ENCODE measurements around the gene COL27A1. TPM values are rescaled to one million over a fixed set of nuclear protein-coding genes. Genes with fewer than 3 reads are reported as not detected.

The COL27A1 gene
- total and polyA plus RNA-seq, 2 experiments from 2014 or later = 10.5 to 18.0 TPM

DNA sequence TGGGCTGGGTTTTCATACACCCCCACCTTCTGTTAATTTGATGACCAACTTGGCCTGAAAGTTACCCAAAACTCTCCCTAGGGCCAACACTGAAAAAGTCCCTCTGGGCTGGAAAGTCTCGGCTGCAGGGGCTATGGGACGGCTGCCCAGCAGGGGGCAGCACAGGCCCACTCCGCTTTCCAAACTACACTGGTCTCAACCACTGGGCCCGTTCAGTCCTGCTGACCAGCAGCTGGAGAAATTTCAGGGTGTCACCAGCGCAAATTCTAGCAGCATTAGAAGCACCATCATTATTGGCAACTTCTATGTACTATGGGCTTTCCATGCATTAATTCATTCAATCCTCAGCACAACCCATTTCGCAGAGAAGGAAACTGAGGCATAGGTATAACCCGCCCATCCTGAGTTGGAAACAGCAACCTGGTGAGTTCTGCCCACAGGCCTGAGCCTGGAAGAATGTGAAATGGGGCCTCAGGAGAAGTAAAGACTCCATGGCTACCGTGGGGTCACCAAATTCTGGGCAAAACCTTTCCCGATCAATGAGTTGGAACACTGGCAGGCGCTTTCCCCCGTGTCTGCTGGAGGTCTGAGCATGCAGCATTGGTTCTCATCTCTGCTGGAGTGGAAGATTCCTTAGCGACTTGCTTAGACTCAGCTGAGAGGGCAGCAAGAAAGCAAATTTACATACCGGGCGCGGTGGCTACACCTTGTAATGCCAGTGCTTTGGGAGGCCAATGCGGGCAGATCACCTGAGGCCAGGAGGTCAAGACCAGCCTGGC lies 184.0 kb downstream of the COL27A1 start:
- TF ChIP-seq STAT1 (IDR thresholded peaks at IDR 0.05; ENCODE audit: unreplicated experiment) (no peak), CTCF (conservative IDR thresholded peaks at IDR 0.05; ENCODE audit: low read depth in 2 of 2) (peak; percentile 87 to 96)
- H3K4me2 ChIP-seq = no peak overlapping the region
- no peak overlapping the region for H3K4me3 Mint-ChIP-seq
- H3F3A ChIP-seq (replicated peaks; ENCODE audit: low read depth) = 0 out of 2 replicates have a peak, but pooled peaks cover 4% of the 10 kb centered on the region
- ATAC-seq = peak; percentile 93
- no peaks in the 10 kb centered on the region; the same call in 2 of the 3 replicates for H3K4me1 Mint-ChIP-seq
- no peaks in the 10 kb centered on the region for H3K79me2 ChIP-seq (replicated peaks; ENCODE audit: insufficient read depth)
- peaks cover 82% of the 10 kb centered on the region for H3K36me3 Mint-ChIP-seq (ENCODE audit: low read depth)
- H3K4me3 ChIP-seq = no peak overlapping the region
- 0 out of 3 replicates have a peak, but pooled peaks cover 6% of the 10 kb centered on the region for H3K9me3 Mint-ChIP-seq
- no peak overlapping the region for H3K27ac ChIP-seq (ENCODE audit: low read depth)
- H3K9me2 ChIP-seq (ENCODE audit: insufficient read depth) = no peaks in the 10 kb centered on the region
- no peak overlapping the region for H3K27ac Mint-ChIP-seq
- no peak overlapping the region for H2AFZ ChIP-seq
- DNase-seq (ENCODE audit: low spot score) = peak; percentile 79
- no peaks in the 10 kb centered on the region; the same call in 1 of the 2 replicates for H4K20me1 ChIP-seq (replicated peaks; ENCODE audit: insufficient read depth)
- H3K4me1 ChIP-seq (ENCODE audit: insufficient read depth) = no peaks in the 10 kb centered on the region
- H3K36me3 ChIP-seq (ENCODE audit: insufficient read depth) = peaks cover under 1% of the 10 kb centered on the region; the same call in 1 of the 2 replicates
- H3K27me3 Mint-ChIP-seq (ENCODE audit: insufficient read depth, low read depth, poor library complexity) = peaks cover 12% of the 10 kb centered on the region
- H3K27me3 ChIP-seq (ENCODE audit: insufficient read depth) = no peaks in the 10 kb centered on the region

GRCh38 chr9:114341152-114341830 lies 186.0 kb downstream of the COL27A1 start:
- no peak overlapping the region for H2AFZ ChIP-seq
- DNase-seq (ENCODE audit: low spot score) (no peak), ATAC-seq (no peak)
- H3K4me1 ChIP-seq (ENCODE audit: insufficient read depth) = no peaks in the 10 kb centered on the region
- peaks cover 5% of the 10 kb centered on the region for H3K36me3 ChIP-seq (ENCODE audit: insufficient read depth)
- H3K9me2 ChIP-seq (ENCODE audit: insufficient read depth) = no peaks in the 10 kb centered on the region
- H3K27ac ChIP-seq (ENCODE audit: low read depth) = no peak overlapping the region
- Mint-ChIP-seq H3K27me3 (ENCODE audit: insufficient read depth, low read depth, poor library complexity) (peaks cover 10% of the 10 kb centered on the region), H3K4me1 (no peaks in the 10 kb centered on the region), H3K4me3 (no peak overlapping the region), H3K27ac (no peak overlapping the region), H3K9me3 (no peaks in the 10 kb centered on the region), H3K36me3 (ENCODE audit: low read depth) (peaks cover 86% of the 10 kb centered on the region)
- no peaks in the 10 kb centered on the region for H3K27me3 ChIP-seq (ENCODE audit: insufficient read depth)
- no peak overlapping the region for H3K4me3 ChIP-seq
- no peak overlapping the region for H3K4me2 ChIP-seq
- no peaks in the 10 kb centered on the region for H3K79me2 ChIP-seq (replicated peaks; ENCODE audit: insufficient read depth)
- H3F3A ChIP-seq (replicated peaks; ENCODE audit: low read depth) = 0 out of 2 replicates have a peak, but pooled peaks cover 4% of the 10 kb centered on the region
- no peaks in the 10 kb centered on the region; the same call in 1 of the 2 replicates for H4K20me1 ChIP-seq (replicated peaks; ENCODE audit: insufficient read depth)
- TF ChIP-seq ZNF114 (CRISPR knock-in tag; IDR thresholded peaks at IDR 0.05) = no peak
- TF ChIP-seq CTCF (conservative IDR thresholded peaks at IDR 0.05; ENCODE audit: low read depth in 2 of 2) = peak in 1 of 2 experiments; percentile 18; a peak in 1 of 4 replicates
- TF ChIP-seq JUNB (IDR thresholded peaks at IDR 0.05; ENCODE audit: unreplicated experiment) = no peak
- TF ChIP-seq EZH2phosphoT487 (IDR thresholded peaks at IDR 0.05; ENCODE audit: unreplicated experiment) = no peak

Data from GM23338 (cell line).